Astrocyte of the spinal cord (primary cell): ENCODE data around the gene DENND1B.
"Not testable (repeated sequence)": the region's sequence is repeated elsewhere in the genome, so short reads cannot be mapped to it uniquely, and the experiment has no call there.

ENCODE experiments used
- DNase-seq: peaks from one replicate; pipeline ENCODE4 v3.0.0; 2011; ENCODE audit warnings: low read depth, low spot score
- H3K4me3 ChIP-seq: 2 replicates; pipeline ENCODE4 v1.5.1; 2011; ENCODE audit warnings: low read depth, mild to moderate bottlenecking, low read length, moderate library complexity
- CTCF ChIP-seq: IDR thresholded peaks from 2 replicates; pipeline ENCODE4 v1.5.1; 2012; ENCODE audit warnings: low read depth, mild to moderate bottlenecking, low read length, inconsistent platforms
- in situ Hi-C: cut with HindIII; loops from 2 replicates; pipeline ENCODE4 v1.10.0; 2017; ENCODE audit warnings: low sequenced_read_pairs

DENND1B gene

DNA sequence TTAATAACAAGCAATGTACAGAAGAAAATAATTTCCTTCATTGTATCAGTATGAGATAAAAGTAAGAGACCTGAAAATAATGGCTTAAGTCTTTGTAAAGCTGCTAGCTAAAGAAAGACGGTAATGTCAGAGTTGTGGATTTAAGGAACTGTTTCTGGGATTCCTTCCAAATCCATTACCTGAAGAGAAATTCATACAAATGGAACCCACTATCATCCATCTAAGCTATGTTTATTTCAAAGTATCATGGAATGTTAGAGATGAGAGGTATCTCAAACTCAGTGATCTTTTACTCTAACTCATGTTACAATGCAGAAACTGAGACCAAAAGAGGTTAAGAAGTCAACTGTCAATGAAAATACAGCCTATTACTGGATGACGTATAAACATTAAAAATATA lies 197.7 kb downstream of the DENND1B start:
- DNase-seq = no peak
- TF ChIP-seq CTCF = no peak
- no peak overlapping the region for H3K4me3 ChIP-seq
- in situ Hi-C loops = no loop called here

GRCh38 chr1:197575531-197575930 lies 199.7 kb downstream of the DENND1B start:
- DNase-seq, in situ Hi-C loops: not testable (repeated sequence)

GRCh38 chr1:197572169-197572568 lies 203.1 kb downstream of the DENND1B start:
- in situ Hi-C loops = no loop called here
- no peak overlapping the region for H3K4me3 ChIP-seq
- DNase-seq = no peak
- TF ChIP-seq CTCF = no peak

More at GRCh38 chr1:197575531-197575930, 199.7 kb downstream of the DENND1B start:
- not testable (repeated sequence) for H3K4me3 ChIP-seq

DNA sequence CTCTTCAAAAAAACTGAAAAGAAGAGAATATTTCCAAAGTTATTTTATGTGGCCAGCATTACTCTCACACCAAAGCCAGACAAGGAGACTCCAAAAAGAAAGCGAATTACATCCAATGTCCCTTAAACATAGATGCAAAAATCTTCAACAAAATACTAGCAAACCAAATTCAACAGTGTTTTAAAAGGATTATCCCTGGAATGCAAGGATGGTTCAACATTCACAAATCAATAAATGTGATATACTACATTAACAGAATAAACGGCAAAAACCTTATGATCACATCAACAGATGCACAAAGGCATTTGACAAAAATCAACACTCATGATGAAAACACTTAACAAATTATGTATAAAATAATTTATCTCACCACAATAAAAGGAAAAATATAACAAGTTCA lies 207.8 kb downstream of the DENND1B start:
- DNase-seq = no peak
- H3K4me3 ChIP-seq = no peak overlapping the region
- in situ Hi-C loops = no loop called here
- no peak for TF ChIP-seq CTCF

- no peak overlapping the region for H3K4me3 ChIP-seq
- no peak for DNase-seq
- in situ Hi-C loops = no loop called here
- TF ChIP-seq CTCF = no peak
These were observed 214.2 kb downstream of the DENND1B start for GRCh38 chr1:197561041-197561440.

DNA sequence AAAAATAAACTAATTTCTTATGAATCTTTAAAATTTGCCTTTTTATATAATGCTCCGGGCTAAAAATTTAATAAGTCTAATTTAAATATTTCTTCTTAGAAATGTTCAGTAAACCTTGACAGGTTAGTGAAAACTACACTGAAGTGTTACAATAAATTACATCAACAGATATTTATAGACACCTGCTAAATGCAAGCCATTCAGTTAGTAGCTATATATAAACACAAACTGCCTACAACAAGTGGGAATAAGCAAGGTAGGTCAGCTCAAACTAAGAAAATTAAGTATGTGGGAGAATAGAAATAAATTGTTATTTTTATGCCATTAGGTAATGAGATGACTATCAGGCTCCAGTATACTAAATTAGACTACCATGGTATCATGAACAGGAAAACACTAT lies 215.6 kb downstream of the DENND1B start:
- no peak for TF ChIP-seq CTCF
- in situ Hi-C loops = no loop called here
- no peak overlapping the region for H3K4me3 ChIP-seq
- no peak for DNase-seq

DNA sequence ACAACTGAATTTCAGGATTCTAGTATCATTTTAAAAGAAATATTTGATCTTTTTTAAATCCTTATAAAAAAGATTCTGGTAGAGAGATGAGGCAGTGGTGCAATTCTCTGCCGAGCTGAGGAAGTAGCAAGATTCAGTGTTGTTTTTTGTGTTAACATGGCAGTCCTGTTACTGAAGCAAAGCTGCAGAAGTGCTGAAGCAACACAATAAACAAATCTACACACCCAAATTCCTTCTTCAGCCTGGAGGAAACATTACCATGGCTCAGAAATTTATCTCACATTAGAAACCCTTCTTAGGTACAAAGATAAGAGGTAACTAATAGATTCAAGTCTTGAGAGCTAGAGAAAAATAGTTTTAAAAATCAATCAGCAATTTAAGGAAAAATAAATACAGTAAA lies 216.0 kb downstream of the DENND1B start:
- TF ChIP-seq CTCF = no peak
- no peak overlapping the region for H3K4me3 ChIP-seq
- in situ Hi-C loops = no loop called here
- no peak for DNase-seq
